Hematopoietic multipotent progenitor cell treated with erythropoietin and hydrocortisone succinate and interleukin-3 and kit ligand, for 4 days (in vitro differentiated cells): ENCODE data around the gene OR6S1.
"Not testable (repeated sequence)": the region's sequence is repeated elsewhere in the genome, so short reads cannot be mapped to it uniquely, and the experiment has no call there.

Experiments
- DNase-seq: peaks from one replicate; pipeline ENCODE4 v3.0.0-alpha.2; 2015

Gene OR6S1

GRCh38 chr14:20609215-20610001 lies 32.1 kb downstream of the OR6S1 start:
- peak; percentile 95 for DNase-seq

GRCh38 chr14:20608383-20609110 lies 32.9 kb downstream of the OR6S1 start:
- no peak for DNase-seq

GRCh38 chr14:20607617-20608016 lies 33.9 kb downstream of the OR6S1 start:
- DNase-seq: no peak

GRCh38 chr14:20606902-20607242 lies 34.6 kb downstream of the OR6S1 start:
- no peak for DNase-seq

- DNase-seq: peak; percentile 68
Measured at GRCh38 chr14:20606190-20606901, 35.1 kb downstream of the OR6S1 start.

- no peak for DNase-seq
Measured at GRCh38 chr14:20603813-20604690, 37.4 kb downstream of the OR6S1 start.

- no peak for DNase-seq
Measured at GRCh38 chr14:20602583-20602982, 38.9 kb downstream of the OR6S1 start.

- no peak for DNase-seq
Measured at GRCh38 chr14:20601522-20601921, 40.0 kb downstream of the OR6S1 start.

GRCh38 chr14:20597108-20597507 lies 44.4 kb downstream of the OR6S1 start:
- no peak for DNase-seq

- DNase-seq: not testable (repeated sequence)
Measured at GRCh38 chr14:20595726-20596125, 45.8 kb downstream of the OR6S1 start.

- peak; percentile 36 for DNase-seq
Measured at GRCh38 chr14:20592574-20592973, 48.9 kb downstream of the OR6S1 start.

GRCh38 chr14:20591235-20591634 lies 50.3 kb downstream of the OR6S1 start, which contains the start of gene RNASE12:
Gene RNASE12 (minus strand): TSS chr14:20591376. CDS start chr14:20590723, 653 bp downstream.
- DNase-seq: no peak
